GM19099 (cell line): ENCODE data around the gene CACNG7.

Source experiments
- POLR2A ChIP-seq: IDR thresholded peaks from 3 replicates; pipeline ENCODE4 v1.6.1; 2011; ENCODE audit warnings: low read depth; ENCODE audit not compliant: insufficient read length; ENCODE audit errors: extremely low read depth

Gene CACNG7

DNA sequence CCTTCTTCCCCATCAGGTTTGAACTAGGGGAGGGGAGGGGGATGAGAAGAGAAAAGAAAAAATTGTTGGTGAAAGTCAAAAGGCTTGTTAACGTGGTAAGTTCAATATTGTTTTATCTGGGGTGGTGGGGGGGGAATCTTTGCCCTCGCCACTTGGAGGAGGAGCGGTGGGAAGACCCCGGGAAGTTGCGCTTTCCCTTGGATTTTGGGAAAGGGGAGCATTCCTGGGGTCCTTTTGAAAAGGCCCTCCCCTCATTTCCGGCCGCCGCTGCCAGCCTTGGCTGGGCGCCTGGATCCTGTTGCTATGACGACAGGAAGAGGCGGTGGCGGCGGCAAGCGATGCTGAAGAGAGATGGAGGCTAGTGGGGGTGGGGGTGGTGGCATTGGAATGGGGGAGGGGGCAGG, 49.1 kb downstream of the CACNG7 start:
- no peak for TF ChIP-seq POLR2A

DNA sequence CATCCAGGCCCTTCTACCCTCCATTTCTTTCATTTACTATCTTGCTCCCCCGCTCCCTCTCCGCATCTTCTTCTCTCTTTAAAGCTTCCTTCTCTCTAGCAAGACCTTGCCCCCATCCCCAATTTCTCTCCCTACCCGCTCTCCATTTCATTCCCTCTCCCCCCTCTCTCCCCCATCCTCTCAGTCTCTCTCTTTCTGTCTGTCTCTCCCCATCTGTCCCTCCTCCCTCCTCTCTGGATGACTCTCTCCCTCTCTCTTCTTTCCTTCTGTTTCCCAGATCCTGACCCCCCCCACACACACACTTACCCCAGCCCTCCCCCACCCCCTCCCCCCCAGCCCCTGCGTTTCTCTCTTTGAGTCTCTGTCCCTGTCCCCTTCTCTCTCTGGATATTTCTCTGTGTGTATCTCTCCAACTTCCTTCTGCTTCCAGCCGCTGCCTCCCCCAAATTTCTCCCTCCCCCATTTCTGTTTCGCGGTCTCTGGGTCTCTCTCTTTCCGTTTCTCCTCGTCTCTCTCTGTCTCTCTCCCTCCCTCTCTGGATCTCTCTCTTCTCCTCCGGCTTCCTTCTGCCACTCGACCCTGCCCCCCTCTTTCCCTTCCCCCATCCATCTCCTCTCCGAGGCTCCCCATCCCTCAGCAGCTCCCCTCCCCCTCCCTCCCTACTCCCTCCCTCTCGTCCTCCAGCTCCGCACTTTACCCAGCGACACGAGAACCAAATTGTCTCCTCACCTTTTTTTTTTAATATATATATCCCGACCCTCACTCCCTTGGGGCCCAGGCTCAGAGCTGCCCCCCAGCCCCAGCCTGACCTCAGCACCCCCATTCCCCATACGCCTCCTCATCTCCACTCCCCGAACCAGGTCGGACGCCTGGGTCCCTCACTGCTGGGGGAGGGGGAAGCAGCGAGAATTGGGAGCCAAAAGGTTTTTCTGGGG, 50.0 kb downstream of the CACNG7 start:
- TF ChIP-seq POLR2A = no peak

DNA sequence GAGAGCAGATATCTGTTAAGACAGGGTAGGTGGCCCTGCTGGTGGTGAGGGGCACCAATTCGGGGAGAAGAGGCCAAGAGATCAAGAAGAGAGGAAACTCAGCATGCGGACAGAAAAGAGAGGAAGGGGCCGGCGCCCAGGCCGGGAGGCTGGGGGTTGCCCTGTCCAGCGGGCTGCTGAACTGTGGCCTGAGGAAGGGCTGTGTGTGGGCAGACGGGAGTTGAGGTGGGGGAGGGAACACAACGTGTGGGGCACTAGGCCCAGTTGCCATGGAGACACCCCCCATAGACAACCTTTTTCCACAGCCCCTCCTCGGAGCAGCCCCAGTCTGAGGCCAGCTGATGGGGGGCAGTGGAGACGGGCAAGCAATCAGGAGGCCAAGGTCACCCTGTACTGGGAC, 51.1 kb downstream of the CACNG7 start:
- no peak for TF ChIP-seq POLR2A

DNA sequence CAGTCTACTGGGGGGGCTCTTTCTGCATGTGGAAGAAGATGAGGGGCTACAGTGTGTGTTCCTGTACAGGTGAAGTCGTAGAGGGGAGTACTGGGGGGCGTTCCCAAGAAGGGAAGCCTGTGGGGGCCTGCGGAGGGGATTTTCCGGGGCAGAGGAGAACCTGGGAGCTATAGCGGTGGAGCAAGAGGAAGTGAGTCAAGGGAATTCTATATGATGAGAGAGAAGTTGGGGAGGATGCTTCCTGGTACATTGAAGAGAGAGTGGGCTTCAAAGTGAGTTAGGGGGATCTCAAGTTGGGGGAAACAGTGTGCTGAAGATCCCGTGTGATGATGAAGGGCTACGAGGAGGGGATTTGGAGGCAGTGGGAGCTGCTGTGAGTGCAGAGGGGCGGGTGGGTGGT, 51.8 kb downstream of the CACNG7 start:
- TF ChIP-seq POLR2A = no peak

DNA sequence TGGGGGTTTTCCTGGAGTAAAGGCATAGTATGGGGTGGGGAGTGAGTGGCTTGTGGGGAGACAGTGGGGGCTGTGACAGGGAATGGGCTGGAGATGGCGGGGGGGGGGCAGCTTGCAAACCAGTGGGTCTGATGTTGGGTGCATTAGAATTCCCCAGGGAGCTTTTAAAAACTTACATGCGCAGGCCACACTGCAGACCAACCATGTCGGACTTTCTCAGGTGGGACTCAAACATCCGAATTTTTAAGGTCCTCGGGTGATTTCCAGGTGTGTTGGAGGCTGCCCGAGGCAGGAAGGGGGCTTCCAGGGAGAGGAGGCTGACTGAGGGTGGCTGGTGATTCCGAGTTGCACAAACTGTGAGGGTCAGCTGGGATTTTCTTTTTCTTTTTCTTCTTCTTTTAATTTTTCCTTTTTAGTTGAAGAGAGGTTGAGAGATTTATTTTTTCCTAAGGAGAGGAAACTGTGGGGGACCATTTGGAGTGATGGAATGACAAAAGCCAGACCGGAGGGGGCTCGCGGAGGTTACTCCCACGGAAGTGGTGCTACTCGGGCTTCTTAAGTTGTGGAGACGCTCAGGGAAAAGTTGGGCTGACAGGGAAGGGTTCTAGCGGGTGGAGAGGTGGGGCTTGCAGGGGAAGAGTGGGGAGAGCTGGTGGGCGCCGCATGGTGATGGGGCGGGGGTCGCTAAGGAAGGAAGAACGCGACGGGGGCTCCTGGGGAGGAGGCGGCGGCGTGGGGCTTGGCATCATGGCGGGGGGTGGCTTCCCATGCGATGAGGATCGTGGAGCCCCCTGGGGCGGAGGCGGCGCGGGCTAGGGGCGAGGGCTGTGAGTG, 52.7 kb downstream of the CACNG7 start:
- TF ChIP-seq POLR2A = no peak

DNA sequence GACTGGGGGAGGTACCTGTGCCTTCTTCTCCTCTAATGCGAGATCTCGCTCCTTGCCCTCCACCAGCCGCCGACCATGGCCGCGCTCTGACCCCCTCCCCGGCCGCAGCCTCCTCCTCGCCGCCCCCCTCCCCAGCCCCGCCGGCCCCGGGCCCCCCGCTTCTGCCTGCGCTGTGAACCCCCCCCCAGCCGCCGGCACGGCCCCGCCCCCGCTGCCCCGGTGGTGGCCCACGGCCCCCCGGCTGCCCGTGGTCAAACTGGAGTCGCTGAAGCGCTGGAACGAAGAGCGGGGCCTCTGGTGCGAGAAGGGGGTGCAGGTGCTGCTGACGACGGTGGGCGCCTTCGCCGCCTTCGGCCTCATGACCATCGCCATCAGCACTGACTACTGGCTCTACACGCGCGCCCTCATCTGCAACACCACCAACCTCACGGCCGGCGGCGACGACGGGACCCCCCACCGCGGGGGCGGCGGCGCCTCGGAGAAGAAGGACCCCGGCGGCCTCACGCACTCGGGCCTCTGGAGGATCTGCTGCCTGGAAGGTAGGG, 53.9 kb downstream of the CACNG7 start, which contains the start of gene CACNG8:
Gene CACNG8, plus strand, starts transcription at position 51 of the 545 bp plus-strand sequence.
- no peak for TF ChIP-seq POLR2A

DNA sequence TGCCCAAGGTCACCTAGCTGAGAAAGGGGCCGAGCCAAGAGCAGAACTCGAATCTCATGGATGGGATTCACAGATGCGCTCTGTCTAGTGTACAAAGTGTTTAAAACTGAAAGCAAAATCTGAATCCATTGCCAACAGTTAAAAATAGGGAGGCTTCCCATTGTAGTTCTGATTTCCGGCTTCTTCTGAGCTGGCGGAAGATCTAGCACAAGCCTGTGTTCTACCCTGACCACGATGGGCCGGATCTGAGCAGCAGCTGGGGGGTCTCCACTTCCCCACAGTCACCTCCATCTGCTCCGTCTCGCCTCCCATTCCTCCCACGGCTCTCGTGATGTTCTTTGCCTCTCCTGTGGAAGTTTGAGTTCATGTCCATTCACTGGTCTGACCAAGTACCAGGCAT, 56.0 kb downstream of the CACNG7 start:
- no peak for TF ChIP-seq POLR2A

DNA sequence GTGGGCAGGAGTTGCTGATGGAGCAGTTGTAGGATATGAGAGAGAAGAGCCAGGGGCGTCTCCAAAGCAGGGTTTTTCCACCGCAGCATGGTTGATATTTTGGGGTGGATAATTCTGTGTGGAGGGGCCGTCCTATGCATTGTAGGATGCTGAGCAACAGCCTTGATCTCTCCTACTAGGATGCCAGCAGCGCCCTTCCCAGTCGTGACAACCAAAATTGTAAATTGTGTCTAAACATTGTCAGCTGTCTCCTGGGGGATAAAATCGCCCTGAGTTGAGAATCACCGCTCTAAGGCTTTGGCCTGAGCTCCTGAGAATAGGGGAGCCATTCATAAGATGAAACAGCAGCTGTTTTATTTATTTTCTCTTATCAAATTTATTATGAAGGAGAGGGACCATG, 57.9 kb downstream of the CACNG7 start:
- TF ChIP-seq POLR2A = no peak

DNA sequence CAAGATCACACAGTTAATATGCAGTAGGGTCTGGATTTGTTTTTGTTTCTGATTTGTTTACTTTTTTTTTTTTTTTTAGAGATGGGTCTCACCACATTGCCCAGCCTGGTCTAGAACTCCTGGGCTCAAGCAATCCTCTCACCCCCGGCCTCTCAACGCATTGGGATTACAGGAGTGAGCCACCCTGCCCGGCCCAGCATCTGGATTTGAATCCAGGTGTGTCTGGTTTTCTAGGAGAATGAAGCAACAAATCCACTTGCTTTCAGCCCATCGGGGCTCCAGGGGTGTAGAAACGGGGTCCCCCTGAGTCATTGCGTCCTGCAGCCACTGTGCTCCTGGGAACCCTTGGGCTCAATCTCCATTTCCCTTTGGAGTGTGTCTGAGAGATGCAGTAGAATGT, 60.3 kb downstream of the CACNG7 start:
- TF ChIP-seq POLR2A = no peak

DNA sequence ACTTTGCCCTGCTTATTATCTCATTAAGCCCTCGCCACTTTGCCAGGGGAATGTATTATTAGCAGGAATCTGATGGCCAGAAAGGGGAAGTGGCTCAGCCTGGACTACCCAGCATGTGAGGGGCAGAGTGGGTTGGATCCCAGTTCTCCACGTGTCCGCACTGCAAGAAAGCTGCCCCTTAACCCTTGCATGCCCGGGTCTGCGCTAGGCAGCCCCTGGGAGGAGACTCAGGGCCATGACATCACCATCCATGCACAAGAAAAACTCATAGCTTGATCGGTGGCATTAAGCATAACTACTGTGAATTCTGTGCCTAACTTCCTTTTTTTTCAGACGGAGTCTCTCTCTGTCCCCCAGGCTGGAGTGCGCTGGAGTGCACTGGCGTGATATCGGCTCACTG, 62.6 kb downstream of the CACNG7 start:
- TF ChIP-seq POLR2A = no peak

DNA sequence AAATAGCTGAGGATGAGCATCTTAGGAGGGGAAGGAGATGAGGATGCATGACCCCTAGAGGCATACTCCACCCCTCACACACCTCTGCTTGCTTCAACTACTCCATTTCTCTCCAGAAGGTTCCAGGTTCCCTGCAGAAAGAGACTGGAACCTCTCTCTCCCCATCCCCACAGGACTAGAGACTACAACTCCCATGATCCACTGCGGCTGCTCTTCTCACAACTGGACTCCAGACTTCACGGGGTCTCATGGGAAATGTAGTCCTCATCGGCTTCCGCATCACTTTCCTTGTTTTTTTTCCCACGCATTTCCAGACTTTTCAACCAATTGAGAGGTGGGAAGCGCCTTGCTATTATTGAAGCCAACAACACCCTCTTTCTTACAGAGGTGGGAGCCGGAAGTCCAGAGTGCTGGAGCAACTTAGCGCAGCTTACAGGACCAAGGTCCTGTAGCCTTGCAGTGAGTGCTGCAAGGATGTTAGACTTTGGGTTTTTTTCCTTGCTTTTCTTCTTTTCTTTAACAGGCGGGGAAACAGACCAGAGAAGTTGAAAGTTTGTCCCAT, 68.4 kb downstream of the CACNG7 start:
- TF ChIP-seq POLR2A = no peak

DNA sequence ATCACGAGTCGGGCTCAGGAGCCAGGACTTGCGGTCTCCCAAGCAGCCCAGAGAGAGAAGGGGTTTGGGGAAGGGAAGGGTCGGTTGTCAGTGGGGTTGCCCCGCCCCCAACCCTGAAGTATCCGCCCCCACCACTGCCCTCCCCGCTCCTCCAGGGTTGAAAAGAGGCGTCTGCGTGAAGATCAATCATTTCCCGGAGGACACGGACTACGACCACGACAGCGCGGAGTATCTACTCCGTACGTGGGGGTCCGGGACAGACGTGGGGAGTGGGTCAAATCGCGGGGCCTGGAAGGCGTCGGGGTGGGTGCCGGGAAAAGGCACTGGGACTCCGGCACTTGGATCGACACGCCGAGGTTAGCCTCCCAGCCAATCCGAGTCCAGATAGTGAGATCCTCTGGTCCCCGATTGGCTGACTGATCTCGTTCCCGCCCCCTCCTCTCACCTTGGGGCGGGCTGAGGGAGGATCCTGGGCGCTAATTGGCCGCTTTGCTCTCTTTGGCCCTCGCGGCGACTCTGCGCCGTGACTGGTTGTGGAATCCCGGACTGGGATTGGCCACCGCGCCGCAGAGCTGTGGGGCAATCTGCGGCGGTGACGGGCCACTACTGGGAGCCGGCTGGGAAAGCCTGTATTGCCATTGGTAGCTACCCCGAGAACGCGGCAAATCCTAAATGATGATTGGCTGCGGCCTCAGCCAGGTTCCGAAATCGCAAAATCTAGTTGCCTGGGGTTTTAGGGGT, 69.1 kb downstream of the CACNG7 start:
- TF ChIP-seq POLR2A = no peak

DNA sequence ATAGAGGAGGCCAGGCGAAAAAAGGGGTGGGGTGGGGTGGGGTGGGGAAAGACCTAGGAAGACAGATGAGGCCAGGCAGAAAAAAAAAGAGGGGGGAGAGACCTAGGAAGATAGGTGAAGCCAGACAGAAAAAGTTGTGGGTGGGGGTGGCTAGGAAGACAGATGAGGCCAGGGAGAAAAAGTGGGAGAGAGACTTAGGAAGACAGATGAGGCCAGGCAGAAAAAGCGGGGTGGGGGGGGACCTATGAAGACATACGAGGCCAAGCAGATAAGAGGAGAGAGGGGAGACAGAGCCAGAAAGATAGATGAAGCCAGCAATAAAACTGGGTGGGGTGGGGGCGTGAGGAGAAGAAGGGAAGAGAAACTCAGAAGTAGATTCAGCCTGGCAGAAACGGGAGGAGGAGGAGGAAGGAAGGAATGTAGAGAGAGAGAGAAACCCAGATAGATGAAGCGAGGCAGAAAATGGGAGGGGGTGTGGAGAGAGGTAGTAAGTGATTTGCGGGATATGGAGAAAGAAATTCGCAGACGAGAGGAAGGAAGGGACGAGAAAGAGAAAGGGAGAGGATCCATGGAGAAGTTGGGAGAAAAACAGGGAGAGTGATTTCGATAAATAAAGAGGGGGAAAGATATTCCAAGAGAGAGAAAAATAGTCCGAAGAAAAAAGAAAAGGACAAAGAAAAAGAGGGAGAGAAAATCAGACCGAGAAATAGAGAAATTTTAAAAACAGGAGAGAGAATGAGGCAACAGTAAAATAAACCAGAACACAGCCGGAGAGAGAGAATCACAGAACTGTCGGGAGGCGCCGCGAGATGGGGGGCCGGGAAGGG, 70.1 kb downstream of the CACNG7 start:
- no peak for TF ChIP-seq POLR2A
